Stimulated activated CD8-positive, alpha-beta memory T cell treated with anti-CD3 and anti-CD28 coated beads, Interleukin-15, amount 100 ng/mL, for 4 hours (primary cell): ENCODE data around the gene TSC22D1.

Source experiments
- DNase-seq, 2 donors: peaks; one replicate each; pipeline ENCODE4 v3.0.0-alpha.2; 2020; ENCODE audit warnings: low read depth in 2 of 2

The TSC22D1 gene

DNA sequence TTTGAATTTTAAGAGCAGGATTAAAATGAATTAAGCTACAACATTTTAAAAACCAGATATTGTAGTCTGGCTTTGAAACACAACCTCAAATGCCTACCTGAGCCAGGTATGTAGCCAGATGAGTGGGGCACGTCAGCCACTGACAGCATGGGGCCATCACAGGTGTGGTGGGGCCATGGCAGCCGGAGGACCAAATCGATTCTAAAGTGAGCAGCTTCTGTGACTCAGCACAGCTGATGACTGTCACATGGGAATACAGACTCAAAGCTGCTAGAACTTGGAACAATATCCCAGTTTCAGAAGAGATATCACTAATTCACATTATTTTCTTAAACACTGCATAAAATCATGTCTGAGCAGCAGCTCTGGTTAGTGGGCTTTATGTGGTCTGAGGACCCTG lies 149.7 kb downstream of the TSC22D1 start:
- no peak for DNase-seq

DNA sequence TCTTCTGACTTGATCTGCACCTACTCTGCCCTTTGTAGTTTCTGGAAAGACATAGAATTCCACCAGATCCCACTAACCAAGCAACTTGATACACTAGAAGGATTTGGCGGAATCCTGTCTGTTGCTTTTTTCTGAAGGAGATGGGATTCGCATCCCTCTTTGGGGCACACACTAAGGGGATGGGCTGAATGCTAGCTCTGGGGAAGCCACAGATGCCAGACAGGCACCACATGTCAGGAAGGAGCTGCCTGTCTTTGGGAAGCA lies 150.4 kb downstream of the TSC22D1 start:
- no peak for DNase-seq

GRCh38 chr13:44425041-44425814 lies 150.9 kb downstream of the TSC22D1 start:
- no peak for DNase-seq

GRCh38 chr13:44423824-44424223 lies 152.3 kb downstream of the TSC22D1 start:
- no peak for DNase-seq

GRCh38 chr13:44422755-44423643 lies 153.1 kb downstream of the TSC22D1 start:
- DNase-seq, result no peak

GRCh38 chr13:44421853-44422525 lies 154.1 kb downstream of the TSC22D1 start:
- DNase-seq, result no peak

GRCh38 chr13:44420376-44421220 lies 155.5 kb downstream of the TSC22D1 start:
- DNase-seq, result no peak

DNA sequence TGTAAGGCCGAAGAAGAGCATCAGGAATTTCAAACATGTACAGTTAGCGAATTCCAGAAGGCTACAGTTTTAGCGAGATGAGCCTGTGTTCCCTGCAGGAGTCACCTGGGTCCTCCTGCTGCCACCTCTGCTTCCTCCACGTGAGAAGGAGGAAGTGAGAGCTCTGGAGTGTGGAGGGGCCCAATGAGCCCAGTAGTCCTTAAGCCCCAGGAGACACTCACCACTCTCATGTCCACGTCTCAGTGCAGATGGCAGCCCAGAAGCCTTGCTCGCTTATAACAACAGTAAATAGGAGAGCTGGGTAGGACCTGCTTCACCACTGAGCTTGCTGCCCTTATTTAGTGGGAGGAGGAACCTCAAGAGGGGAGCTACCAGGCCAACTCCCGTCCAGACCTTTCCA lies 158.3 kb downstream of the TSC22D1 start:
- DNase-seq, result no peak

- DNase-seq, result no peak
These were observed 158.7 kb downstream of the TSC22D1 start for GRCh38 chr13:44417446-44417845.

DNA sequence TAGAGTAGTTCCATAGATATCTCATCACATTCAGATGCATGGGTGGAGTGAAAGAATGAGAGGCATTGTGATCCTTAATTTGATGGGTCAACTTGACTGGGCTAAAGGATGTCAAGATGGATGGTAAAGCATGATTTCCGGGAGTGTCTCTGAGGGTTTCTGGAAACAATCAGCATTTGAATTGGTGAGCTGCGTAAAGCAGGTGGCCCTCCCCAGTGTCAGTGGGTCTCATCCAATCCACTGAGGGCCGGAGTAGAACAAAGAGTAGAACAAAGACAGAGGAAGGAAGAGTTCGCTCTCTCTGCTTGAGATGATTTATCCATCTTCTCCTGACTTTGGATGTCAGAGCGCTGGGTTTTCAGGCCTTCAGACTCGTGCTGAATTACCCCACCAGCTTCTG lies 159.4 kb downstream of the TSC22D1 start:
- DNase-seq, result no peak

GRCh38 chr13:44416301-44416700 lies 159.8 kb downstream of the TSC22D1 start:
- DNase-seq, result no peak

- DNase-seq, result no peak
These were observed 160.3 kb downstream of the TSC22D1 start for GRCh38 chr13:44415815-44416214.

GRCh38 chr13:44414716-44415115 lies 161.4 kb downstream of the TSC22D1 start:
- DNase-seq, result no peak

DNA sequence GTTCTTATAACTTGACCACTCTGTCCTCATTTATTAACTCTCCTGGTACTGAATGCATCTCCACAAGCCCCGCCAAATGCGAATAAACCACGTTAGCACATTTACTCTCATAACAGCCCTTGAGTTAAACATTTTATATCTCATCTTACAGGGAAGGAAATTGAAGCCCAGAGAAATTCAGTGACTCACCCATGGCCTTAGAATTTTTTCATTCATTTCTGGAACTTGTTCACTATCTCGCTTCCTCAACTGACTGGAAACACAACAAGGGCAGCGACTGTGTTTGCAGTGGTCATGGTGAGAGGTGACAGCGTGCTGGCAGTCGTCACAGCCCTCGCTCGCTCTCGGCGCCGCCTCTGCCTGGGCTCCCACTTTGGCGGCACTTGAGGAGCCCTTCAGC lies 163.0 kb downstream of the TSC22D1 start:
- no peak for DNase-seq

DNA sequence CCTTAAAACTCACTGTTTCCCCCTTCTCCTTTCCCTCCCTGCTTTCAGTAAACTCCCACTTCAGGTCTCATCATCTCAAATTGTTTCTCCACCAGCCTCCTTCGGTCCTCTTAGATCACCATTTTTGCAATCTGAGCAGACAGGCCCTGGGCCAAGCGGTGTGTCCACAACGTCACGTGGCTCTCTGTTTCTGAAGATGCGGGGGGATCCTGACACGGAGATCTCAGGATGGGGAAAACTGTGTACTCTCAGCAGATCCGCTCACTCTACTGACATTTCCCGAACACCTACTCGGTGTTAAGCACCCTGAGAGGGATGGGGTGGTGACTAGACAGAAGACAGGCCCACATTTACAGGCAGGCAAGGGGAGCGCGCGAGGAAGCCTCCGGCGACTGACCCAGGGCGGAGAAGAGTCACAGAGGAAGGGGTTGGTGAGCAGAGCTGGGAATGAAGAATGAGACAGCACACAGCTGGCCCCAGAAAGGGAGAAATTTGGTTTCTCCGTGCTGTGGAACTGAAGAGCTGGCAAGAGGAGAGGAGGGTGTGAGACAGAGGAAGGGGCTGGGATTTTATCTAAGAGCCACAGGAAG lies 163.7 kb downstream of the TSC22D1 start:
- DNase-seq, result no peak

DNA sequence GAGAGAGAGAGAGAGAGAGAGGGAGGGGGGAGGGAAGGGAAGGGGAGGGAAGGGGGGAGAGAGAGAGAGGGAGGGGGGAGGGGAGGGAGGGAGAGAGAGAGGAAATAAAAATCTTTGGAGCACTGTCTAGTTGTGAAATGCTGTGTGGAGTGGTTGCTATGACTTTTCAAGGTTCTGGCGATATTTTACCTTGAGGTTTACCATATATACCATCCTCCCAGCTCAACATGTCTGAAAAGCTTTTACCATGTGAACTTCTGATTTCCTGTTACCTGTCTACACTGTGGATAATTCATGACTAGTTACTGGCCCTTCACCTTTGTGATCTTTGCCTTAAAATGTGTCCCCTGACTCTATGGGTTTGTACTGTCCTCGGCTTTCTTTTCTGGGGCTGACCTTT lies 164.3 kb downstream of the TSC22D1 start:
- no peak for DNase-seq

GRCh38 chr13:44410328-44410859 lies 165.7 kb downstream of the TSC22D1 start:
- no peak for DNase-seq

DNA sequence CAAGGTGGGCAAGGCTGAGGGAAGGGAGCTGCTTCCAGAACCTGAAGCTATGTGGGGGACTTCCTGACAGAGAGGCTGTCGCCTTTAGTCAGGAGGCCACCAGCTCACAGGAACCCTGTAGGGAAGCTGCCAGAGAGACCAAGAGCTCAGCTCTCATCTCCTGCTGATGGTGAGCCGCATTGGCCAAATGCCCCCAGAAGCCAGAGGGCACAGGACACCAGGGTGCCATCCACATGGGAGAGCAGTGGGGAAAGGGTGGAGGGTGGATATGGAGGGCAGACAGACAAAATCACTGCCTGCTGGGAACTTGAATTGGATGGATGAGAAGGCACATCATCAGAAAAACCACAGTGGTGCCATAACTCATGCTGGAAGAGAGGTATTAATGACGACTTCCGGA lies 166.5 kb downstream of the TSC22D1 start:
- no peak for DNase-seq

- no peak for DNase-seq
These were observed 168.2 kb downstream of the TSC22D1 start for GRCh38 chr13:44407891-44408290.

- no peak for DNase-seq
These were observed 168.8 kb downstream of the TSC22D1 start for GRCh38 chr13:44407379-44407778.

DNA sequence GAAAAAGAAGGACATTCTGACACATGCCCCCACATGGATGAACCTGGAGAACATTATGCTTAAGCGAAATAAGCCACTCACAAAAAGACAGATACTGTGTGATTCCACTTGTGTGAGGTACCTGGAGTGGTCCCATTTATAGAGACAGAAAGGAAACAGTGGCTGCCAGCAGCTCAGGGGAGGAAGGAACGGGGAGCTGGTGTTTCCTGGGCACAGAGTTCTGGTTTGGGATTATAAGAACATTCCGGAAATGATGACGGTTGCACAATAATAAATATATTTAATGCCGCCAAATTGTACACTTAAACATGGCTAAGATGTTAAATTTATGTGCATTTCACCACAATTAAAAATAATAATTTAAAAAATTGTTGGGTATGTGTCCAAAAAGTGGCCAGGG lies 169.5 kb downstream of the TSC22D1 start:
- no peak for DNase-seq
